HG03457 (cell line): ENCODE data around the gene ABHD14A.
"Not testable (repeated sequence)": the region's sequence is repeated elsewhere in the genome, so short reads cannot be mapped to it uniquely, and the experiment has no call there.

Source experiments
- ATAC-seq: cut with Tn5 transposase; IDR thresholded peaks from one replicate; pipeline ENCODE4 v1.9.1; 2021; ENCODE audit warnings: moderate number of reproducible peaks; ENCODE audit not compliant: unreplicated experiment

ABHD14A gene

GRCh38 chr3:51974963-51975851, at the start of gene ABHD14A:
Gene ABHD14A, plus strand, starts transcription at chr3:51975064. Its CDS starts 72 bp downstream, at chr3:51975136.
- no peak for ATAC-seq

GRCh38 chr3:51927061-51927977, 47.5 kb upstream of the ABHD14A start:
- ATAC-seq = no peak

- ATAC-seq = no peak
Measured at GRCh38 chr3:51928438-51928837, 46.4 kb upstream of the ABHD14A start.

GRCh38 chr3:51928981-51929380, 45.9 kb upstream of the ABHD14A start:
- not testable (repeated sequence) for ATAC-seq

GRCh38 chr3:51929420-51930003, 45.4 kb upstream of the ABHD14A start:
- ATAC-seq = no peak

GRCh38 chr3:51930439-51930838, 44.4 kb upstream of the ABHD14A start:
- ATAC-seq = no peak

- no peak for ATAC-seq
Measured at GRCh38 chr3:51931756-51932155, 43.1 kb upstream of the ABHD14A start.

- ATAC-seq = no peak
Measured at GRCh38 chr3:51932471-51933370, 42.1 kb upstream of the ABHD14A start.

- no peak for ATAC-seq
Measured at GRCh38 chr3:51933471-51934138, 41.3 kb upstream of the ABHD14A start.

- no peak for ATAC-seq
Measured at GRCh38 chr3:51934139-51934850, 40.6 kb upstream of the ABHD14A start.

GRCh38 chr3:51934991-51935885, 39.6 kb upstream of the ABHD14A start:
- no peak for ATAC-seq

- no peak for ATAC-seq
Measured at GRCh38 chr3:51935886-51936755, 38.7 kb upstream of the ABHD14A start.

- no peak for ATAC-seq
Measured at GRCh38 chr3:51937014-51937413, 37.9 kb upstream of the ABHD14A start.

- no peak for ATAC-seq
Measured at GRCh38 chr3:51937611-51938450, 37.0 kb upstream of the ABHD14A start.

GRCh38 chr3:51938780-51939425, 36.0 kb upstream of the ABHD14A start:
- ATAC-seq = no peak
